WI38 (cell line): ENCODE measurements around the gene CNTN1.

Source experiments
- H3K4me3 ChIP-seq: 2 replicates; pipeline ENCODE4 v1.5.1; 2011; ENCODE audit warnings: low read depth, mild to moderate bottlenecking, control low read depth, low read length
- TF ChIP-seq, protein P1 (sequence below): IDR thresholded peaks from 2 replicates; pipeline ENCODE4 v1.5.1; 2012; ENCODE audit warnings: low read depth, mild to moderate bottlenecking, control low read depth, low read length

Gene CNTN1

DNA sequence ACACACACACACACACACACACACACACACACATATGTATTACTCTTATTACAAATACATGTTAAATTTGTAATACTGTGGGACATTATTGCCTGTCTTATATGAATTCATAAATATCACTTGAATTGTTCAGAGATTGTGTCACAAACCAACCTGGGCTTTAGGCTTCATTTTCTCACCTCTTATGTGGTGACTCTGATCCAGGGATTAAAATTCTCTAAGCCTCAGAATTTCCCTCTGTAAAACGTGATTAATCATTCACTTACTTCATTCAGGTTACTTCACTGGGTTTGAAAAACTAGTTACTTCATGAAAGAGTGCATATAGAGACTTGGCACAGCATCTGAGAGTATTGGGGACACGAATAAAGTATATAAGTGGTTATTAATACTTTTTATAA, 255.6 kb downstream of the CNTN1 start:
- no peak overlapping the region for H3K4me3 ChIP-seq
- TF ChIP-seq, protein P1, sequence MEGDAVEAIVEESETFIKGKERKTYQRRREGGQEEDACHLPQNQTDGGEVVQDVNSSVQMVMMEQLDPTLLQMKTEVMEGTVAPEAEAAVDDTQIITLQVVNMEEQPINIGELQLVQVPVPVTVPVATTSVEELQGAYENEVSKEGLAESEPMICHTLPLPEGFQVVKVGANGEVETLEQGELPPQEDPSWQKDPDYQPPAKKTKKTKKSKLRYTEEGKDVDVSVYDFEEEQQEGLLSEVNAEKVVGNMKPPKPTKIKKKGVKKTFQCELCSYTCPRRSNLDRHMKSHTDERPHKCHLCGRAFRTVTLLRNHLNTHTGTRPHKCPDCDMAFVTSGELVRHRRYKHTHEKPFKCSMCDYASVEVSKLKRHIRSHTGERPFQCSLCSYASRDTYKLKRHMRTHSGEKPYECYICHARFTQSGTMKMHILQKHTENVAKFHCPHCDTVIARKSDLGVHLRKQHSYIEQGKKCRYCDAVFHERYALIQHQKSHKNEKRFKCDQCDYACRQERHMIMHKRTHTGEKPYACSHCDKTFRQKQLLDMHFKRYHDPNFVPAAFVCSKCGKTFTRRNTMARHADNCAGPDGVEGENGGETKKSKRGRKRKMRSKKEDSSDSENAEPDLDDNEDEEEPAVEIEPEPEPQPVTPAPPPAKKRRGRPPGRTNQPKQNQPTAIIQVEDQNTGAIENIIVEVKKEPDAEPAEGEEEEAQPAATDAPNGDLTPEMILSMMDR, result no peak

DNA sequence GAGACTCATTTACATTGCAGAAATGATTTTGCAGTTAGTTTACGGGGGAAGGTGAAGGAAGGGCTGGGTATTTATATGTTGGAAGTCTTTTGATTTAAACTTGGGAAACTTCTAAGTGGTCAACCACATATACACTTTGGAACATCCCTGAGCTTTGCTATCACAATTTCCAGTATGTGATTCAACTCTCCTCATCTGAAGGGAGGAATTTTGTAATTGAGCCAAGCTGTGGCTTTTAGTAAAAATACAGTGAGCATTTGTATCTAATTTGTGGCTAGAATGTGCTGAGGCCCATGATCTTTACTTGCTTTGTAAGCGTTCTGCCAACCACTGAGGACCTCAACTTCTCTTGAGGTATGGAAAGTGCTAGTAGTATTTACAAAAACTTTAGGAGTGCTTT, 260.8 kb downstream of the CNTN1 start:
- TF ChIP-seq, protein P1, result no peak

DNA sequence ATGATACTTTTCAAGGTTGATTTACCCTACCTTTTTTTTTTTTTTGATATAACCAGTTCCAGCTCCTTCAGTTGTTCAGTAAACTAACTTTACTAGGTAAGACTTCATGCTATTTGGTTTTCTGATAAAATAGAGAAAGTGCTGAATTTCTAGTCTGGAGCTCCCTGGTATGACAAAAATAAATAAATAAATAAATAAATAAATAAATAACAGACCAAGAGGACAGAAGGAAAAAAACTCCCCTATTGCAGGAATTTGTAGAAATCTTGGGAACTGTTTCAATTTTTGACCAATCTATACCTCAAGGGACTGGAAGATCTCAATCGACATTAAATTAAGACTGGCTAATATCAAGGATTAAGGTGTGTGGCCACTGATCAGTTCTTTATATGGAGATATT, 265.2 kb downstream of the CNTN1 start:
- TF ChIP-seq, protein P1, result no peak
- no peak overlapping the region for H3K4me3 ChIP-seq

More for the DNA sequence above, 260.8 kb downstream of the CNTN1 start:
- no peak overlapping the region for H3K4me3 ChIP-seq

DNA sequence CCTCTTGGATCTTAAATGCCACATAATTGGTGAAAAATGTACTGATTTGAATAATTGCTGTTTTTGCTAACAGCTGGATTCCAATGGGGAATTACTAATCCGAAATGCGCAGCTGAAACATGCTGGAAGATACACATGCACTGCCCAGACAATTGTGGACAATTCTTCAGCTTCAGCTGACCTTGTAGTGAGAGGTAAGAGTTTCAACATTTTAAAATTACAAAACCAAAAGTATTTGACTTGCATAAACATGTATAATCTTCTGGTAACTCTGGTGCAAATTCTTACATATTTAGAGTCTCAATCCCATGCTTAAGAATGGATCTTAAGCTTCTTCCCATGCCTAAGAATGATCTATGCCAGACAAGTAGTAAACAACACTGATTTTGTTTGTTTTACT, 266.8 kb downstream of the CNTN1 start:
- H3K4me3 ChIP-seq, result no peak overlapping the region
- TF ChIP-seq, protein P1, result no peak

DNA sequence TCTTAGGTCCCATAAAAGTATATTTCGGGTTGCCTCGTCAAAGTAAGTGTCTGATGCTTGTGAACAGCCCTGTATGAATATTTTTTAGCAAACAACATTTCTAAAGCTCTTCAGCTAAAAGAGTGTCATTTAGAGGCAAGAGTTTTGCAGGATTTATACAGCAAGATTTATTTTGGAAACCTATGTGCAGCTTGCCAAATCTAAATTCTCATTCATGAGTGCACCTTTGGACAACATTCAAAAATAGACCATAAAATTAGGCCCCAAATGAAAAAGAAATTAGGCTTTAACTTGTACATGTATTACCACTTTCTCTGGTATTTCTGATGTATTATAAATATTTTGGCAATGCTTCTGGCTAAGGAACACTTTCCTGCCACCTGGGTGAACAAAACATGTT, 271.5 kb downstream of the CNTN1 start:
- TF ChIP-seq, protein P1, result no peak
- no peak overlapping the region for H3K4me3 ChIP-seq

DNA sequence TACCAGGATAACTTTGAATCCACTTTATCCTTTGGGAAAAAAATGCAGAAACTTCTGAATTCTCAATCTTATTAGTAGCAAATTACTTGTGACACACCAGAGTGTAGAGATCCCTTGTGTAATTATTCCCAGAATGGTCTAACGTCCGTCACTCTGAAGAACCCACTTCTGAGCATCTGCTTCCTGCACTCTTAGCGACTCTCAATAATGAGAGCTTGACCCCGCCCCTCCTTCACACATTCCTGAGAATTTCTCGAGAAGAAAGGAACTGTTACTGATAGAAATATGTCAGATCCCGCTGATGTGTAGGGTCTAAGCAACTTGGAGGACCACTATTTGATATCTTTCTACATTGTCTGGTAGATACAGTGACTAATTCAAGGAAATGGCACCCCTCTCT, 277.6 kb downstream of the CNTN1 start:
- no peak overlapping the region for H3K4me3 ChIP-seq
- TF ChIP-seq, protein P1, result no peak

DNA sequence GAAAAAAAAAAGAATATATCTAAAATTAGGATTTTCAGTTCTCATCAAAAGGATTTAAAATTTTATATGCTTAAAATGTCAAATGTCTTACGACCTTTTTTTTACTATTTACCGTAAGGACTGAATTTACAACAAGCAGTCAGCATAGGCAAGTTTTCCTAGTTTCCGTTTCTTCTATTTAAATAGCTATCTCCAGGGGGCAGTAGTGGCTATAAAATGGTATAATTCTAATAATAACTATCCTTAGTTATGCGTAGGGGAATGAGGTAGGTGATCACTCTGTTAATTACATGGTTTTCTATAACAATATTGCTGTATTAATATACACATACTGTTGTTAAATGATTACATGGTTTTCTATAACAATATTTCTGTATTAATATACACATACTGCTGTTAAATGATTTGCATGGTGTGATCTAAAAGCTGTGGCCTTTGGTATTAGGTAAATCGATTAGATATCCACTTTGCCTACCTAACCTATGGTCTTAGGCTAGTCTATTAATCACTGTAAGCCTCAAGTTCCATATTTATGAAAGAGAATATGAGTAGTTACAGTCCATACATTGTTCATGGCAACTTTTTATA, 278.2 kb downstream of the CNTN1 start:
- no peak overlapping the region for H3K4me3 ChIP-seq
- TF ChIP-seq, protein P1, result no peak
